HUDEP-2 (cell line): Measurements from ENCODE around the gene PLPP3.

Source experiments
- DNase-seq, 76 experiments: peaks; one replicate each; lab custom pipeline; 2025; ENCODE audit not compliant: unreplicated experiment in 76 of 76; lab: John Stamatoyannopoulos, UW

PLPP3 gene

GRCh38 chr1:56472860-56473259 lies 106.5 kb downstream of the PLPP3 start:
- no peak for DNase-seq

GRCh38 chr1:56469640-56470371 lies 109.6 kb downstream of the PLPP3 start:
- no peak for DNase-seq

- DNase-seq: no peak
Observed at GRCh38 chr1:56468518-56468917, 110.8 kb downstream of the PLPP3 start.

DNA sequence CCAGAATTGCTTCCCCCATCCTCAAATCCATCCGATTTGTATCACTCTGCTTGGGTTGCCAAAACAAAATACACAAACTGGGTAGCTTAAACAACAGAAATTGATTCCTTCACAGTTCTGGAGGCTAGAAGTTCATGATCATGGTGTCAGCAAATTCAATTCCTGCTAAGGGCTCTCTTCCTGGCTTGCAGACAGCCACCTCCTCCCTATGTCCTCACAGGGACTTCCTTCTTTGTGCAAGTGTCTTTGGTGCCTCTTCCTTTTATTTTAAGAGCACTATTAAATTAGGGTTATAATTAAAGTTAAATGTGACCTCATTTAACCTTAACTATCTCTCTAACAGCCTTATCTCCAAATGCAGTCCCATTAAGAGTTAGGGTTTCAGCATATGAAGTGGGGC lies 112.8 kb downstream of the PLPP3 start:
- DNase-seq: no peak

- DNase-seq: no peak
Observed at GRCh38 chr1:56464294-56464693, 115.1 kb downstream of the PLPP3 start.

DNA sequence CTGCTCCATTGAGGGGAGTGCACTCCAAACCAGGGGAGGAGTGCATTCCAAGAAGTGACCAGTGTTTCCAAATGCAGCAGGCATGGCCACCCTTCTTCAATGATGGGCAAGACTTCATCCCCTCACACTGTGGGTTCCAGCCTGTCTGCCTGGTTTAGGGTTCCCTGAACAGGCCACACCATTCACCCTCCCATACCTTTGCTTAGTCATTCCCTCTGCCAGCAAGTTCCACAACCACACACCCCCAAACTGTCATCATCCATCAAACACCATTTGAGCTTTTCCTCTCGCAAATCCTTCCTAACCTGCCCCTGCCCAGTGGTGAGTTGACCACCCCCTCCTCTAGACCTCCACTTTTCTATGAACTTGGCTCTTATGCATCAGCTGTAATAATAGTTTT lies 116.0 kb downstream of the PLPP3 start:
- no peak for DNase-seq

- DNase-seq: no peak
Observed at GRCh38 chr1:56462209-56462608, 117.2 kb downstream of the PLPP3 start.

DNA sequence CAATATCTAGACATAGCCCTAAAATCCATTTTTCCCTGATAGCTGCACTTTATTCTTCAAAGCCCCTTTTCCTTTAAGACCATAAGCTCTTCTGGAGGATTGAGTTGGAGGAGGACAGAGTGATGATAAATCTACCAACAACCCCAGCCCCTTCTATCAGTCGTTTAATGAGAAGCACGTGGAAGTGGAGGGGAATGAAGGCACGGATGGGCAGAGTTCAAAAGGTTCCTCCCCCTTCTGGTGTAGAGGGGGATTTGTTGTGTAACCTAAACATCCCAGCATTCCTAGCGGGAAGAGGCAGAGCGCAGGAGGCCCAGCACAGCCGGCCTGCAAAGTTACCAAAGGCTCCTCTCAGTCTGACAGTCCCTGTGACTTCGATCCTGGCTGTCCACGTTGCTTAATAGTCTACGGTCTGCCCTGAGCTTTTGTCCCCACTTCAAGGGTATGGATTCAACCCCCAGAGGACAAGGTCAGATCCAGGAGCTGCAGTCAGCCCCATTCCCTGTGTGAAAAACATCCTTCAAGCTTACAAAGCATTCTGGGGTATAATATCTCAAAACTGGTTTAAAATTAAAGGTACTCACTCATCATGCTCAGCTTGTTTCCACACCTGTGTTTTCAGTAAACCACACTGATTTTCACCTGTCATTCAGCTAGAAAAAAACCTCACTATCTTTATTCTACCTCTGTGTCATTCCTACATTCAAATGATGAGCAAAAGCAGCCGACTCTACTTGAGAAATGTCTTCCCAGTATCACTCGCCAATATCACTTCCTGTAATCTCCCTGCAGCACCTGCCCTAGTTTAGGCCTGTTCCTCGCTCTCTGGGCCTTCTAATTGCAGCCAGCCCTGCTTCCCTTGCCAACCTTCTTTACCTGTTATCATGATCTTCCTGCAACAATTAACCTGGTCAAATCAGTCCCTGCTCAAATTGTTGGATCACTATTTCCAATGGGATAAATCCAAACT lies 117.9 kb downstream of the PLPP3 start:
- DNase-seq: no peak

DNA sequence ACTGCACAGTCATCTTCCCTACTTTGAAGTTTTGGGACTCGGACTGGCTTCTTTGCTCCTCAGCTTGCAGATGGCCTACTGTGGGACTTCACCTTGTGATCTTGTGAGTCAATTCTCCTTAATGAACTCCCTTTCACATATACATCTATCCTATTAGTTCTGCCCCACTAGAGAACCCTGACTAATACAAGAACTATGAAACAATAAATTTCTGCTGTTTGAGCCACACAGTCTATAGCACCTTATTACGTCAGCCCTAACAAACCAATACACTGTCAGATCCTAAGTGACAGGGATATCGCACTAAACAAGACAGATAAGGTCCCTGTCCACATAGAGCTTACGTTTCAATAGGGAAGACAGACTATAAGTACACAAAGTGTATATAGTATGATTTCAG lies 120.1 kb downstream of the PLPP3 start:
- DNase-seq: no peak

DNA sequence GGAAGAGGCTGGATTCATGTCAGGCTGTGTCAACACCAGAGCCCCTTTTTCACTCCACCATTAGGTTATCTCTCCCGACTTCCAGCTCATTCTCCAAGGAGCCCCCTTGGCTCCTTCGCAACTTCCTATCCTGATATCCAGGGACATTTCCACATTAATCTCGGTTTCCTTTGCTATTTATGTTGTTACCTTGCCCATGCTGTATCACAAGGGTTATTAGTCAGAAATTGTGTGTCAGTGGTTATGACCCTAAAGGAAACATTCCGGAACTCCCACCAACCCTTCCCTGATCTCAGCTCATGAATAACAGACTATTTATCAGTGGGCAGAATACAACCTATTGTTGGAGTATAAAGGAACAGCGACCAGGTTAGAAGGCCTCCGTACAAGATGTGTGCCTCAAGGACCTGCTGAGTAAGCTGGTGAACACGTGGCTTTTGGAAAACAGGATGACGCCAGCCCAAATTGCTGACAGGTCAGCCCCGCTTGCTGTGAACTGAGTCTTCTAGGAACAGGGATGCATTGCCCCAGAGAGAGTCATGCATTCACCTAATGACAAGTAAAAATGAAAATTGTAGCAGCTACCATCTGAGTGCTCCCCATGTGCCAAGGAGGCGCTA lies 121.5 kb downstream of the PLPP3 start:
- no peak for DNase-seq

DNA sequence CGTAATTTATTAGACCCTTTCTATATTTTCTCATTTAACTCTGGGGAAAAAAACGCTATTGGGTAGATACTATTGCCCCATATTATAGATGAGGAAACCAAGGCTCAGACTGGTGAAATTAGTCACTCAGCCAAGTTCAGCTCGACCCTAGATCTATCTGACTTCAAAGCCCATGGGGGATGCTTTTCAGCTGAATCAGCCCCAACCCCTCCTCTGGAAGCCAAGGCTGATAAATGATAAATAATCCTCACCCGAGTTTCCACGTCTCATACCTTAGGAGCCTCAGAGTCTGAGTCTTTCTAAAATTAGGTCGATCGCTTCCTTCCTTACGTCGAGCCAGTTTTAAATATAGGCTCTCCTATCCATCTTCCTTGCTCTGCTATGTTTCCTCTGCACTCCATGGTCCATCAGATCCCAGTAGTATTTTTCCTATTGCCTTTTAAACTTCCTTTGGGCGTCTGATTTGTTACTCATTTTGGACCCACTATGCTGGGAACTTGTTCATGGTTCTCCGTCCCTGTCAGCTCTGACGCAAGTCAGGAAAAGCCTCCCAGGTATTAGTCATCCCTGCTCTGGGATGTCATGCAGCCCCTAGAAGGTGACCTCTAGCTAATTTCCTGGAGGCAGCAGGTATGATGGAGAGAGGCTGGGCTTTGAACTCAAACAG lies 122.8 kb downstream of the PLPP3 start:
- DNase-seq: no peak

DNA sequence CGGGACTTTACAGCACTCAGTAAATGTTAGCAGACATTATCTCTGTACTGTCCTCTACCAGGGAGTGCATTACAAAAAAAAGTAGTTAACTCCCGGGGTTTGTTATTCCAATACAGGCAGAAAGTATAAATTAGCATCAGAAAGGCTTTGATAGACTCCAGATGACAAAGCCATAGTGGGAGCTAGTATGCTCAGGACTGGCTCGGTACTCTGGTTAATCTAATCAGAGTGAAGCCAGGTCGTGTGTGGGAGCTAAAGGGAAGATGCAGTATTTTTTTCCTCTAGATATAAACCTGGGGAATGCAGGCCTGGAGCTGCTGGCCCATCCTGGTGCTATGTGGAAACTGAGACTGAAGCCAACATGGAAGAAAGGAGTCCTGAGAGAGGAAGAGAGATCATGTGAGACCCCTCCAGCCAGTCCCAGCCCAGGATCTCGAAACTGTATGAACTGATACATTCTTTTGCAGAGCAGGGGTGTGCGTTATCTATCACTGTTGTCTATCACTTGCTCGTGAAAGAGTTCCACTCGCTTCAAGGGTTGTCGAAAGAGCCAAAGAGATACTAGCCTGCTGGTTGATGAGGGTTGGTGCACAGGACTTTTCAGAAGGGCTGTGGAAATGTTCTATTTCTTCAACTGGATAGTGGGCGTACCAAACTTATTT lies 125.8 kb downstream of the PLPP3 start:
- no peak for DNase-seq

DNA sequence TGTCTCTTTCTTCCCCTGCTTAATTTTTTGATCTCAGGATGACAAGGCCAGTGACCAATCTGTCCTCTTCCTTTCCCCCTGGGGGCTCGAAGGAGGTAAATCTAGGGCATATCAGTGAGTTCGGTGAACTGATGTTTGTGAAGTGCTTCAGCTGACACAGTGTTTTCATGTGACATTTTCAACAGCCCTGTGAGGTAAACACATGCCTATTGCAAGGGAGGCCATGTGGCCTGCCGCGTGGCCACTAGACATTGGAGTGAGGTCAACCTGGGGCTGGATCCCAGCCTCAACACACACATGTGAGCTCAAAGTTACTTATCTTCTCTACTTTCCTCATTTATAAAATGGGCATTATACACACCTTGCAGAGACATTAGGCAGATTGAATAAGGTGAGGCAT lies 126.3 kb downstream of the PLPP3 start:
- no peak for DNase-seq

GRCh38 chr1:56452027-56453011 lies 127.0 kb downstream of the PLPP3 start:
- no peak for DNase-seq

- DNase-seq: no peak
Observed at GRCh38 chr1:56451491-56451890, 127.9 kb downstream of the PLPP3 start.

GRCh38 chr1:56450004-56450666 lies 129.2 kb downstream of the PLPP3 start:
- no peak for DNase-seq

DNA sequence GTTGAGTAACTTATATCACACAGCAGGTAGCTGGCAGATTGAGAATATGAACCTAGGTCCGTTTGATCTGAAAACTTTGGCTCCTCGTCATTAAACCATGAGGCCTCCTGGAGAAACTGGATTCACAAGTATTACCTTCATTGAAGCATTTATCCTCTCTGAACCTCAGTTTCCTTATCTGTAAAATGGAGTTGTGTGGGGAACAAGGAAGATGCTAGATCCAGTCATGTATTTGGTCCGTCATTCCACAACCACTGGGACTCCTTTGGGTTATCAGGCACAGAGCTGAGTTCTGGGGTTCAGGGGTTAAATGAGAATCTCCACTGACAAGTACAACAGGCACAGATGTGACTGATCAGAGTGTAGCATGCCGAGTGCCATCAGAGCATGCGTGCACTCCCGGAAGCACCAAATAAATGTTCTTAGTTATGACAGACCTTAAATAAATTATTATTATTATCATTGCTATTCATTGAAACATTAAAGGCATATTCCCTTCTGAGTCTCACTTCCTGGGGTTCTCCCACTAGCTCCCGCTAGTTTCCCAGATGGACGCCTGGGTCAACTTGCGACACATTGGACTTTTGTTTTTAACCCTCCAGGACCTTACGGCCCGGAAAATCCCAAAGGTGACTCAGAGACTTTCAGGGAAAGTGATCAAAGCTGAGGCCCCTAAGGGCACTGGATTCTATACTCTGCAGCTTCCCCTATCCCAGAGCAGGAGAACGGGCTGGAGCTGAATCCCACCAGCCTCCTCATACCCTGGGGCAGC lies 130.6 kb downstream of the PLPP3 start:
- DNase-seq: no peak

- DNase-seq: no peak
Observed at GRCh38 chr1:56447823-56448222, 131.5 kb downstream of the PLPP3 start.
